H9 (cell line): ENCODE data around the gene BRINP2. TPM values are rescaled to one million over a fixed set of nuclear protein-coding genes. Genes with fewer than 3 reads are reported as not detected.

Experiments
- DNase-seq: peaks from one replicate; pipeline ENCODE4 v3.0.0-alpha.2; 2017
- H2AFZ ChIP-seq: one replicate; pipeline ENCODE4 v1.6.1; 2013; ENCODE audit warnings: mild to moderate bottlenecking, low read length, control low read depth, moderate library complexity
- H2AK5ac ChIP-seq: 2 replicates; pipeline ENCODE4 v1.6.1; 2013; ENCODE audit warnings: low read length, control low read depth, mixed read lengths; ENCODE audit not compliant: insufficient read length
- H2BK120ac ChIP-seq: one replicate; pipeline ENCODE4 v1.6.1; 2013; ENCODE audit warnings: low read depth, mild to moderate bottlenecking, low read length, control low read depth, inconsistent platforms; ENCODE audit not compliant: poor library complexity, severe bottlenecking
- H2BK12ac ChIP-seq: 2 replicates; pipeline ENCODE4 v1.6.1; 2013; ENCODE audit warnings: low read length, control low read depth, mixed read lengths, low read depth; ENCODE audit not compliant: insufficient read length
- H2BK15ac ChIP-seq: 2 replicates; pipeline ENCODE4 v1.6.1; 2013; ENCODE audit warnings: low read depth, low read length, control low read depth
- H2BK20ac ChIP-seq: one replicate; pipeline ENCODE4 v1.6.1; 2013; ENCODE audit warnings: low read depth, mild to moderate bottlenecking, low read length, control low read depth, inconsistent platforms; ENCODE audit not compliant: poor library complexity, severe bottlenecking
- H2BK5ac ChIP-seq: 2 replicates; pipeline ENCODE4 v1.6.1; 2013; ENCODE audit warnings: low read length, control low read depth, mixed read lengths; ENCODE audit not compliant: insufficient read length
- H3K14ac ChIP-seq: 2 replicates; pipeline ENCODE4 v1.6.1; 2013; ENCODE audit warnings: low read length, control low read depth; ENCODE audit not compliant: insufficient read depth
- H3K18ac ChIP-seq: 2 replicates; pipeline ENCODE4 v1.6.1; 2013; ENCODE audit warnings: low read depth, mild to moderate bottlenecking, mixed read lengths, low read length, control low read depth; ENCODE audit not compliant: insufficient read length
- H3K23ac ChIP-seq: 2 replicates; pipeline ENCODE4 v1.6.1; 2013; ENCODE audit warnings: low read length, control low read depth, mixed read lengths, low read depth; ENCODE audit not compliant: insufficient read length
- H3K23me2 ChIP-seq: 2 replicates; pipeline ENCODE4 v1.6.1; 2013; ENCODE audit warnings: low read depth, mild to moderate bottlenecking, mixed read lengths, low read length, control low read depth; ENCODE audit not compliant: insufficient read length, poor library complexity, severe bottlenecking
- H3K27ac ChIP-seq: 2 replicates; pipeline ENCODE4 v1.5.1; 2013; ENCODE audit warnings: low read length, control low read depth, mixed read lengths, low read depth; ENCODE audit not compliant: insufficient read length
- H3K27me3 ChIP-seq: 2 replicates; pipeline ENCODE4 v1.6.1; 2013; ENCODE audit warnings: low read length, control low read depth, inconsistent platforms; ENCODE audit not compliant: insufficient read depth
- H3K4ac ChIP-seq: 2 replicates; pipeline ENCODE4 v1.6.1; 2013; ENCODE audit warnings: low read depth, mild to moderate bottlenecking, control low read depth, inconsistent platforms, low read length, moderate library complexity
- H3K4me1 ChIP-seq: 2 replicates; pipeline ENCODE4 v1.6.1; 2013; ENCODE audit warnings: low read length, control low read depth, inconsistent platforms; ENCODE audit not compliant: insufficient read depth
- H3K4me2 ChIP-seq: 2 replicates; pipeline ENCODE4 v1.6.1; 2013; ENCODE audit warnings: low read length, control low read depth, mixed read lengths; ENCODE audit not compliant: insufficient read length, insufficient read depth
- H3K56ac ChIP-seq: 2 replicates; pipeline ENCODE4 v1.6.1; 2013; ENCODE audit warnings: low read depth, mild to moderate bottlenecking, mixed read lengths, low read length, control low read depth; ENCODE audit not compliant: insufficient read length
- H3K79me1 ChIP-seq: 2 replicates; pipeline ENCODE4 v1.6.1; 2013; ENCODE audit warnings: low read depth, mild to moderate bottlenecking, moderate library complexity, low read length, control low read depth, inconsistent platforms; ENCODE audit not compliant: insufficient read depth, poor library complexity, severe bottlenecking
- H3K79me2 ChIP-seq: 2 replicates; pipeline ENCODE4 v1.6.1; 2013; ENCODE audit warnings: low read length, control low read depth, inconsistent platforms; ENCODE audit not compliant: insufficient read depth
- H3K9ac ChIP-seq: 2 replicates; pipeline ENCODE4 v1.6.1; 2013; ENCODE audit warnings: low read length, control low read depth, mixed read lengths; ENCODE audit not compliant: insufficient read length; ENCODE audit errors: extremely low read depth
- H3K9me3 ChIP-seq: one replicate; pipeline ENCODE4 v1.6.1; 2013; ENCODE audit warnings: low read depth, low read length, inconsistent platforms; ENCODE audit not compliant: control insufficient read depth
- H3T11ph ChIP-seq: one replicate; pipeline ENCODE4 v1.6.1; 2013; ENCODE audit warnings: mild to moderate bottlenecking, low read length, control low read depth, inconsistent platforms
- H4K20me1 ChIP-seq: one replicate; pipeline ENCODE4 v1.6.1; 2013; ENCODE audit not compliant: control insufficient read depth, insufficient read length, insufficient read depth
- H4K5ac ChIP-seq: 2 replicates; pipeline ENCODE4 v1.6.1; 2013; ENCODE audit warnings: low read depth, mild to moderate bottlenecking, mixed read lengths, low read length, control low read depth; ENCODE audit not compliant: insufficient read length
- H4K8ac ChIP-seq: replicated peaks from 2 replicates; pipeline ENCODE4 v1.6.1; 2013; ENCODE audit warnings: low read length, control low read depth, mixed read lengths, low read depth; ENCODE audit not compliant: insufficient read length
- H4K91ac ChIP-seq: 2 replicates; pipeline ENCODE4 v1.6.1; 2013; ENCODE audit warnings: low read depth, mild to moderate bottlenecking, moderate library complexity, mixed read lengths, low read length, control low read depth; ENCODE audit not compliant: insufficient read length
- H3K27ac Mint-ChIP-seq, 3 experiments: 2 replicates in 2 of 3; 3 replicates in 1 of 3; pipeline ENCODE4 v1.8.0; 2020 to 2021; ENCODE audit warnings: mixed read lengths in 3 of 3, mild to moderate bottlenecking in 1 of 3, moderate library complexity in 1 of 3
- H3K27me3 Mint-ChIP-seq: 2 replicates; pipeline ENCODE4 v1.8.0; 2021; ENCODE audit warnings: low read depth, mild to moderate bottlenecking, moderate library complexity, mixed read lengths
- H3K36me3 Mint-ChIP-seq, 3 experiments: 2 replicates in 2 of 3; 3 replicates in 1 of 3; pipeline ENCODE4 v1.8.0; 2020 to 2021; ENCODE audit warnings: low read depth in 3 of 3, mixed read lengths in 3 of 3; ENCODE audit not compliant: insufficient read depth in 1 of 3
- H3K4me1 Mint-ChIP-seq, 2 experiments: 2 replicates each; pipeline ENCODE4 v1.8.0; 2020; ENCODE audit warnings: mixed read lengths in 2 of 2
- H3K4me3 Mint-ChIP-seq, 2 experiments: 2 replicates in 1 of 2; 3 replicates in 1 of 2; pipeline ENCODE4 v1.8.0; 2020 to 2021; ENCODE audit warnings: mild to moderate bottlenecking in 2 of 2, mixed read lengths in 2 of 2, moderate library complexity in 1 of 2
- H3K9me3 Mint-ChIP-seq, 2 experiments: 2 replicates in 1 of 2; 3 replicates in 1 of 2; pipeline ENCODE4 v1.8.0; 2020; ENCODE audit warnings: mild to moderate bottlenecking in 2 of 2, mixed read lengths in 2 of 2, moderate library complexity in 1 of 2
- WGBS: extraction: QIAGEN DNeasy Blood & Tissue Kit; methylation state at CpG from one replicate; pipeline ENCODE4 v1.1.7; 2013; ENCODE audit warnings: missing lambda C conversion rate, low lambda C conversion rate, mixed read lengths; ENCODE audit not compliant: insufficient read length; ENCODE audit errors: extremely low coverage; 5-methylcytosine and 5-hydroxymethylcytosine counted together
- total RNA-seq: library from RNA; stranded (reverse); gene quantifications from 2 replicates; pipeline ENCODE4 v1.2.1, GENCODE V29; 2021
- TF ChIP-seq, protein P1 (sequence below): fragments of 200-600 bp; sonication (generic); conservative IDR thresholded peaks from 3 replicates; pipeline ENCODE4 v1.8.0; 2021; ENCODE audit warnings: antibody characterized with exemption, mild to moderate bottlenecking

BRINP2 gene
- total RNA-seq, 1 experiment from 2014 or later = not detected

DNA sequence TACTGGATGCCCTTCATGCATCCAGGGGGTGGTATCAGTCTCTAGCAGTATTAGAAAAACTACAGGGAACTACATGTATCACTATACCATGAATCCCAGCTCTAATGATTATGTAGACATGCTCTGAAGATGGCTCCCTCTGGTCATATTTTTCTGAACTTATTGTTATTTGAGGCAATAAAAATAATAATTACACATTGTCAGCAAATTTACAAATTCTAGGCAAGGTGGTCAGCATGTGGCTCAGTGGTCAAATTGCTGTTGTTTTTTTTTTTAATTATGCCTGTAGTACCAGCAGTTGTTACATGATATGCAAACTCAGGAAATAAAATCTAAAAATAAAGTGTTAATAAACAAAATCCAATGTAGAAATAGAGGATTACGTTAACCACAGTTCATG, 28.7 kb upstream of the BRINP2 start:
- H4K5ac ChIP-seq = no peak overlapping the region
- H3K18ac ChIP-seq = no peak overlapping the region
- H2AFZ ChIP-seq = no peak overlapping the region
- no peak overlapping the region for H2BK5ac ChIP-seq
- H3K4me3 Mint-ChIP-seq = no peak overlapping the region
- no peaks in the 10 kb centered on the region for H4K20me1 ChIP-seq
- no peaks in the 10 kb centered on the region for H3K23me2 ChIP-seq
- no peak overlapping the region for H3K56ac ChIP-seq
- H3K79me2 ChIP-seq = no peaks in the 10 kb centered on the region
- no peak overlapping the region for H3K27ac Mint-ChIP-seq
- H3K36me3 Mint-ChIP-seq = peaks cover 0 to 2% (median 0%) of the 10 kb centered on the region in 3 experiments; a peak in 1 of 7 replicates
- no peak for DNase-seq
- H3K4me2 ChIP-seq = no peak overlapping the region
- no CpG with 5 or more reads among the region's 1 CpG for WGBS
- no peaks in the 10 kb centered on the region; the same call in 1 of the 2 replicates for H3K27me3 Mint-ChIP-seq
- no peak overlapping the region for H4K91ac ChIP-seq
- H3K9ac ChIP-seq = no peak overlapping the region
- no peak overlapping the region for H3T11ph ChIP-seq
- no peak overlapping the region for H2BK120ac ChIP-seq
- H3K14ac ChIP-seq = no peak overlapping the region
- no peak overlapping the region for H3K23ac ChIP-seq
- no peak overlapping the region for H4K8ac ChIP-seq
- H3K27ac ChIP-seq = no peak overlapping the region
- no peak overlapping the region for H2AK5ac ChIP-seq
- peaks cover 5% of the 10 kb centered on the region; the same call in 1 of the 2 replicates for H3K4me1 ChIP-seq
- TF ChIP-seq, protein P1, sequence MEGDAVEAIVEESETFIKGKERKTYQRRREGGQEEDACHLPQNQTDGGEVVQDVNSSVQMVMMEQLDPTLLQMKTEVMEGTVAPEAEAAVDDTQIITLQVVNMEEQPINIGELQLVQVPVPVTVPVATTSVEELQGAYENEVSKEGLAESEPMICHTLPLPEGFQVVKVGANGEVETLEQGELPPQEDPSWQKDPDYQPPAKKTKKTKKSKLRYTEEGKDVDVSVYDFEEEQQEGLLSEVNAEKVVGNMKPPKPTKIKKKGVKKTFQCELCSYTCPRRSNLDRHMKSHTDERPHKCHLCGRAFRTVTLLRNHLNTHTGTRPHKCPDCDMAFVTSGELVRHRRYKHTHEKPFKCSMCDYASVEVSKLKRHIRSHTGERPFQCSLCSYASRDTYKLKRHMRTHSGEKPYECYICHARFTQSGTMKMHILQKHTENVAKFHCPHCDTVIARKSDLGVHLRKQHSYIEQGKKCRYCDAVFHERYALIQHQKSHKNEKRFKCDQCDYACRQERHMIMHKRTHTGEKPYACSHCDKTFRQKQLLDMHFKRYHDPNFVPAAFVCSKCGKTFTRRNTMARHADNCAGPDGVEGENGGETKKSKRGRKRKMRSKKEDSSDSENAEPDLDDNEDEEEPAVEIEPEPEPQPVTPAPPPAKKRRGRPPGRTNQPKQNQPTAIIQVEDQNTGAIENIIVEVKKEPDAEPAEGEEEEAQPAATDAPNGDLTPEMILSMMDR = no peak
- no peak overlapping the region for H3K4ac ChIP-seq
- no peaks in the 10 kb centered on the region for H3K9me3 Mint-ChIP-seq
- H2BK12ac ChIP-seq = no peak overlapping the region
- H3K27me3 ChIP-seq = no peaks in the 10 kb centered on the region
- H2BK20ac ChIP-seq = no peak overlapping the region
- peaks cover 11 to 18% of the 10 kb centered on the region in 2 experiments for H3K4me1 Mint-ChIP-seq
- no peak overlapping the region for H2BK15ac ChIP-seq
- H3K9me3 ChIP-seq = no peaks in the 10 kb centered on the region
- no peaks in the 10 kb centered on the region for H3K79me1 ChIP-seq
